Suppressor macrophage treated with lipopolysaccharide for 4 hours (primary cell): ENCODE measurements around the gene ABCG2.

Experiments used
- DNase-seq: peaks from one replicate; pipeline ENCODE4 v3.0.0-alpha.2; 2020

ABCG2 gene

GRCh38 chr4:88158489-88159228 lies at the start of gene ABCG2:
Gene ABCG2 (minus strand): TSS chr4:88158639. CDS start chr4:88139995, 18,644 bp downstream.
- peak; percentile 49 for DNase-seq

- no peak for DNase-seq
These were observed 49.7 kb upstream of the ABCG2 start for GRCh38 chr4:88208156-88208555.

- DNase-seq = no peak
These were observed 48.7 kb upstream of the ABCG2 start for GRCh38 chr4:88207171-88207570.

- no peak for DNase-seq
These were observed 46.4 kb upstream of the ABCG2 start for GRCh38 chr4:88204882-88205281.

- DNase-seq = no peak
These were observed 44.0 kb upstream of the ABCG2 start for GRCh38 chr4:88202443-88202842.

- DNase-seq = no peak
These were observed 41.7 kb upstream of the ABCG2 start for GRCh38 chr4:88200186-88200585.

- DNase-seq = no peak
These were observed 38.2 kb upstream of the ABCG2 start for GRCh38 chr4:88196523-88197185.

- DNase-seq = no peak
These were observed 37.5 kb upstream of the ABCG2 start for GRCh38 chr4:88196013-88196365.

GRCh38 chr4:88195328-88196012 lies 37.0 kb upstream of the ABCG2 start:
- no peak for DNase-seq

GRCh38 chr4:88191404-88191803 lies 33.0 kb upstream of the ABCG2 start:
- DNase-seq = no peak

GRCh38 chr4:88189881-88190585 lies 31.6 kb upstream of the ABCG2 start:
- no peak for DNase-seq

- no peak for DNase-seq
These were observed 30.9 kb upstream of the ABCG2 start for GRCh38 chr4:88189418-88189738.

- no peak for DNase-seq
These were observed 30.4 kb upstream of the ABCG2 start for GRCh38 chr4:88188738-88189417.

- peak; percentile 10 for DNase-seq
These were observed 29.3 kb upstream of the ABCG2 start for GRCh38 chr4:88187766-88188165.

GRCh38 chr4:88185906-88186305 lies 27.5 kb upstream of the ABCG2 start:
- DNase-seq = no peak

GRCh38 chr4:88179261-88179660 lies 20.8 kb upstream of the ABCG2 start:
- no peak for DNase-seq

- DNase-seq = no peak
These were observed 20.3 kb upstream of the ABCG2 start for GRCh38 chr4:88178626-88179231.

GRCh38 chr4:88177983-88178625 lies 19.7 kb upstream of the ABCG2 start:
- peak; percentile 62 for DNase-seq

- no peak for DNase-seq
These were observed 14.5 kb upstream of the ABCG2 start for GRCh38 chr4:88172987-88173386.

- no peak for DNase-seq
These were observed 12.8 kb upstream of the ABCG2 start for GRCh38 chr4:88171206-88171605.

GRCh38 chr4:88169298-88169697 lies 10.9 kb upstream of the ABCG2 start:
- DNase-seq = no peak

GRCh38 chr4:88166608-88167007 lies 8.2 kb upstream of the ABCG2 start:
- DNase-seq = peak; percentile 47
